GM10266 (cell line): ENCODE results near the gene OR6K3.

Source experiments
- DNase-seq: peaks from one replicate; pipeline ENCODE4 v3.0.0; 2012; ENCODE audit errors: extremely low spot score
- CTCF ChIP-seq: IDR thresholded peaks from 2 replicates; pipeline ENCODE4 v1.5.1; 2012; ENCODE audit warnings: mild to moderate bottlenecking, low read depth; ENCODE audit not compliant: control insufficient read depth, insufficient read depth; ENCODE audit errors: missing control alignments

OR6K3 gene

GRCh38 chr1:158674302-158674701 lies 46.2 kb downstream of the OR6K3 start:
- TF ChIP-seq CTCF, result no peak
- DNase-seq, result no peak
